Muscle of back (tissue), 10 donors: ENCODE measurements around the gene ATP1B3. TPM values are rescaled to one million over a fixed set of nuclear protein-coding genes. Genes with fewer than 3 reads are reported as not detected.

Experiments
- polyA plus RNA-seq, 10 donors: library from polyadenylated mRNA; unstranded; fragments of 120-200 nt; gene quantifications; one replicate each; pipeline ENCODE4 v1.2.1, GENCODE V29; 2013; ENCODE audit not compliant: insufficient read length in 10 of 10

The ATP1B3 gene
- polyA plus RNA-seq, 10 donors = 62.6 to 130 (median 96.4) TPM

Other genes starting within 250 kb of the ATP1B3 start
- 100 to 1,000 TPM in 2 of 10 donors, 10 to 100 TPM in 8; 72.9 to 108 (median 88.2) TPM for gene RNF7, start 138.3 kb upstream of the ATP1B3 start, polyA plus RNA-seq
- gene GRK7, start 113.2 kb upstream of the ATP1B3 start, polyA plus RNA-seq = under 1 TPM in 4 of 10 donors, not detected in 6; 0.08 to 0.13 (median 0.12) TPM